LNCAP (cell line): ENCODE data around the gene CCDC34.

Experiments used
- CTCF ChIP-seq: fragments of 450-650 bp; IDR thresholded peaks from 2 replicates; pipeline ENCODE4 v1.5.1; 2017; ENCODE audit warnings: mild to moderate bottlenecking

CCDC34 gene

GRCh38 chr11:27362749-27363575, at the start of gene CCDC34:
TSS of gene CCDC34 (minus strand) at chr11:27363215. CDS start at chr11:27363194, 21 bp downstream.
- TF ChIP-seq CTCF = no peak

- TF ChIP-seq CTCF = no peak
Measured at GRCh38 chr11:27412192-27412691, 49.2 kb upstream of the CCDC34 start.

GRCh38 chr11:27411328-27411727, 48.3 kb upstream of the CCDC34 start:
- no peak for TF ChIP-seq CTCF

GRCh38 chr11:27410272-27410671, 47.3 kb upstream of the CCDC34 start:
- no peak for TF ChIP-seq CTCF

GRCh38 chr11:27409742-27410141, 46.7 kb upstream of the CCDC34 start:
- TF ChIP-seq CTCF = no peak

GRCh38 chr11:27409049-27409448, 46.0 kb upstream of the CCDC34 start:
- no peak for TF ChIP-seq CTCF

GRCh38 chr11:27408246-27408800, 45.3 kb upstream of the CCDC34 start:
- no peak for TF ChIP-seq CTCF
